H1 (cell line): ENCODE results near the gene FGF11. TPM values are rescaled to one million over a fixed set of nuclear protein-coding genes. Genes with fewer than 3 reads are reported as not detected.

Experiments
- CTCF ChIA-PET: fragments of 300-600 bp; sonication (Branson Sonifier 250); formaldehyde crosslinking; loops from one replicate; lab custom pipeline; 2021; ENCODE audit not compliant: partially characterized antibody; lab: Charles Lee
- POLR2A ChIA-PET: fragments of 300-600 bp; sonication (Branson Sonifier 250); formaldehyde crosslinking; loops from one replicate; lab custom pipeline; 2021; ENCODE audit warnings: inconsistent platforms; ENCODE audit not compliant: partially characterized antibody; lab: Charles Lee
- DNase-seq, 2 experiments: peaks; one replicate each; pipeline versions ENCODE4 v3.0.0 to v3.0.0-alpha.2; 2010 to 2022; ENCODE audit warnings: low spot score in 2 of 2, low read depth in 1 of 2, mixed read lengths in 1 of 2
- FAIRE-seq: peaks from 2 replicates; lab custom pipeline; 2011; peaks lifted over from hg19 to GRCh38; lab: Jason Lieb, UNC
- H2AFZ ChIP-seq: 2 replicates; pipeline ENCODE4 v1.8.1; 2012; ENCODE audit warnings: low read length, inconsistent platforms
- H2AK5ac ChIP-seq: 2 replicates; pipeline ENCODE4 v1.6.1; 2013; ENCODE audit warnings: low read depth, low read length
- H2BK120ac ChIP-seq: replicated peaks from 2 replicates; pipeline ENCODE3; 2013; ENCODE audit warnings: low read depth, low read length, inconsistent platforms
- H2BK12ac ChIP-seq: 2 replicates; pipeline ENCODE4 v1.6.1; 2013; ENCODE audit warnings: low read depth, low read length
- H2BK15ac ChIP-seq: 2 replicates; pipeline ENCODE4 v1.6.1; 2013; ENCODE audit warnings: low read length
- H2BK20ac ChIP-seq: 2 replicates; pipeline ENCODE4 v1.6.1; 2013; ENCODE audit warnings: low read length
- H2BK5ac ChIP-seq: 2 replicates; pipeline ENCODE4 v1.6.1; 2013; ENCODE audit warnings: low read depth, low read length
- H3K14ac ChIP-seq: 2 replicates; pipeline ENCODE4 v1.6.1; 2013; ENCODE audit warnings: inconsistent platforms; ENCODE audit not compliant: insufficient read length
- H3K18ac ChIP-seq: 2 replicates; pipeline ENCODE4 v1.6.1; 2013; ENCODE audit warnings: low read length; ENCODE audit errors: extremely low read depth
- H3K23ac ChIP-seq: 2 replicates; pipeline ENCODE4 v1.6.1; 2013; ENCODE audit warnings: inconsistent platforms; ENCODE audit not compliant: insufficient read length
- H3K23me2 ChIP-seq: 2 replicates; pipeline ENCODE4 v1.6.1; 2013; ENCODE audit warnings: low read depth, low read length
- H3K27ac ChIP-seq: 2 replicates; pipeline ENCODE4 v1.6.1; 2011; ENCODE audit warnings: low read depth, low read length, inconsistent platforms
- H3K27me3 ChIP-seq, 4 experiments: replicated peaks in 1 of 4; 1 replicate in 1 of 4; 2 replicates in 3 of 4; pipeline versions ENCODE4 v1.6.1 to v1.8.1; 2011 to 2013; ENCODE audit warnings: low read length in 3 of 4, mild to moderate bottlenecking in 3 of 4, inconsistent platforms in 2 of 4, mixed read lengths in 2 of 4, moderate library complexity in 1 of 4; ENCODE audit not compliant: control insufficient read depth in 3 of 4, insufficient read depth in 3 of 4; ENCODE audit errors: extremely low read depth in 1 of 4
- H3K36me3 ChIP-seq, 4 experiments: 2 replicates each; pipeline versions ENCODE4 v1.6.1 to v1.8.1; 2011 to 2013; ENCODE audit warnings: mild to moderate bottlenecking in 4 of 4, low read length in 3 of 4, moderate library complexity in 2 of 4, control low read depth in 1 of 4, inconsistent platforms in 1 of 4; ENCODE audit not compliant: insufficient read depth in 4 of 4, control insufficient read depth in 2 of 4
- H3K4ac ChIP-seq: replicated peaks from 2 replicates; pipeline ENCODE3; 2013; ENCODE audit warnings: low read length, low read depth, mixed read lengths, inconsistent platforms; ENCODE audit not compliant: insufficient read length
- H3K4me1 ChIP-seq, 4 experiments: replicated peaks in 1 of 4; 1 replicate in 1 of 4; 2 replicates in 3 of 4; pipeline versions ENCODE4 v1.6.1 to v1.8.1; 2011 to 2013; ENCODE audit warnings: low read length in 3 of 4, inconsistent platforms in 2 of 4, mixed read lengths in 1 of 4; ENCODE audit not compliant: insufficient read depth in 4 of 4, control insufficient read depth in 3 of 4
- H3K4me2 ChIP-seq, 2 experiments: 2 replicates each; pipeline versions ENCODE4 v1.6.1 to v1.8.1; 2011 to 2013; ENCODE audit warnings: low read depth in 2 of 2, low read length in 2 of 2, control low read depth in 1 of 2, inconsistent platforms in 1 of 2, mild to moderate bottlenecking in 1 of 2; ENCODE audit not compliant: insufficient read depth in 1 of 2
- H3K4me3 ChIP-seq, 4 experiments: fragments of 200-600, 300-600 bp in 1 of 4; sonication (generic), shearing (Covaris generic), sonication (Bioruptor Twin) in 1 of 4; 2 replicates each; pipeline versions ENCODE4 v1.5.1 to v1.8.1; 2011 to 2016; ENCODE audit warnings: low read length in 4 of 4, low read depth in 3 of 4, control low read depth in 2 of 4, inconsistent platforms in 2 of 4, mild to moderate bottlenecking in 2 of 4, mixed read lengths in 1 of 4, moderate library complexity in 1 of 4; ENCODE audit not compliant: insufficient read depth in 2 of 4; ENCODE audit errors: extremely low read depth in 1 of 4
- H3K56ac ChIP-seq: replicated peaks from 2 replicates; pipeline ENCODE3; 2013; ENCODE audit warnings: low read depth, mild to moderate bottlenecking, mixed read lengths, low read length, inconsistent platforms; ENCODE audit not compliant: insufficient read length
- H3K79me1 ChIP-seq: 2 replicates; pipeline ENCODE4 v1.6.1; 2013; ENCODE audit warnings: low read depth, low read length, control low read depth
- H3K79me2 ChIP-seq, 2 experiments: 2 replicates each; pipeline versions ENCODE4 v1.6.1 to v1.8.1; 2012 to 2013; ENCODE audit warnings: low read length in 2 of 2, mild to moderate bottlenecking in 2 of 2, inconsistent platforms in 1 of 2; ENCODE audit not compliant: insufficient read depth in 2 of 2, control insufficient read depth in 1 of 2
- H3K9ac ChIP-seq, 4 experiments: replicated peaks in 1 of 4; 1 replicate in 1 of 4; 2 replicates in 3 of 4; pipeline versions ENCODE4 v1.6.1 to v1.8.1; 2011 to 2013; ENCODE audit warnings: low read depth in 3 of 4, low read length in 3 of 4, control low read depth in 2 of 4, mild to moderate bottlenecking in 2 of 4, moderate library complexity in 2 of 4, inconsistent platforms in 1 of 4; ENCODE audit errors: extremely low read depth in 1 of 4
- H3K9me3 ChIP-seq, 2 experiments: 2 replicates each; pipeline versions ENCODE4 v1.6.1 to v1.8.1; 2012 to 2013; ENCODE audit warnings: mild to moderate bottlenecking in 2 of 2, moderate library complexity in 2 of 2, control low read depth in 1 of 2, inconsistent platforms in 1 of 2, low read depth in 1 of 2, low read length in 1 of 2, mixed read lengths in 1 of 2; ENCODE audit not compliant: insufficient read depth in 2 of 2
- H4K20me1 ChIP-seq, 2 experiments: replicated peaks in 1 of 2; 2 replicates each; pipeline versions ENCODE3 to v1.8.1; 2011 to 2013; ENCODE audit warnings: inconsistent platforms in 2 of 2, low read length in 2 of 2, mild to moderate bottlenecking in 1 of 2; ENCODE audit not compliant: insufficient read depth in 2 of 2, control insufficient read depth in 1 of 2
- H4K5ac ChIP-seq: 2 replicates; pipeline ENCODE4 v1.6.1; 2013; ENCODE audit warnings: low read length, low read depth, mixed read lengths, inconsistent platforms; ENCODE audit not compliant: insufficient read length
- H4K8ac ChIP-seq: 2 replicates; pipeline ENCODE4 v1.8.0; 2013; ENCODE audit warnings: mild to moderate bottlenecking, moderate library complexity, low read length, inconsistent platforms; ENCODE audit not compliant: insufficient read depth; ENCODE audit errors: extremely low read depth
- H4K91ac ChIP-seq: replicated peaks from 2 replicates; pipeline ENCODE3; 2013; ENCODE audit warnings: low read length, mixed read lengths, inconsistent platforms; ENCODE audit not compliant: insufficient read length
- CHD2 ChIP-seq: IDR thresholded peaks from 2 replicates; pipeline ENCODE4 v1.6.1; 2012; ENCODE audit warnings: low read length, improper control_type of control experiment
- GTF2F1 ChIP-seq: IDR thresholded peaks from 2 replicates; pipeline ENCODE4 v1.6.1; 2012; ENCODE audit warnings: low read depth, low read length, improper control_type of control experiment, borderline replicate concordance
- KDM1A ChIP-seq: fragments of 200-600, 300-600 bp; sonication (generic); IDR thresholded peaks from 2 replicates; pipeline ENCODE4 v1.7.1; 2016; ENCODE audit warnings: mild to moderate bottlenecking, low read length, borderline replicate concordance
- MAFK ChIP-seq: IDR thresholded peaks from 2 replicates; pipeline ENCODE4 v1.6.1; 2012; ENCODE audit warnings: low read depth, mild to moderate bottlenecking, improper control_type of control experiment, low read length
- NRF1 ChIP-seq: IDR thresholded peaks from 2 replicates; pipeline ENCODE4 v1.6.1; 2011; ENCODE audit warnings: mild to moderate bottlenecking, low read depth, low read length, improper control_type of control experiment
- PHF8 ChIP-seq: fragments of 200-600 bp; sonication (generic); conservative IDR thresholded peaks from 2 replicates; pipeline ENCODE4 v1.7.1; 2012; ENCODE audit warnings: low read depth, mild to moderate bottlenecking, inconsistent platforms, low read length, moderate library complexity
- POLR2A ChIP-seq, 2 experiments: IDR thresholded peaks; 1 replicate in 1 of 2; 2 replicates in 1 of 2; pipeline ENCODE4 v1.6.1; 2011; ENCODE audit warnings: low read depth in 2 of 2, low read length in 2 of 2, mild to moderate bottlenecking in 2 of 2; ENCODE audit errors: control extremely low read depth in 1 of 2
- RFX5 ChIP-seq: IDR thresholded peaks from 2 replicates; pipeline ENCODE4 v1.6.1; 2011; ENCODE audit warnings: low read depth, low read length, improper control_type of control experiment, borderline replicate concordance
- SAP30 ChIP-seq: fragments of 300-600 bp; sonication (generic); IDR thresholded peaks from 2 replicates; pipeline ENCODE4 v1.7.1; 2012; ENCODE audit warnings: low read length, moderate library complexity, mild to moderate bottlenecking, inconsistent platforms; ENCODE audit not compliant: insufficient read depth, insufficient replicate concordance
- SRF ChIP-seq: IDR thresholded peaks from 2 replicates; pipeline ENCODE4 v1.6.1; 2011; ENCODE audit warnings: mild to moderate bottlenecking, low read depth, low read length, moderate library complexity
- SUZ12 ChIP-seq: fragments of 200-600 bp; sonication (generic); IDR thresholded peaks from 2 replicates; pipeline ENCODE4 v1.6.1; 2012; ENCODE audit warnings: mild to moderate bottlenecking, inconsistent platforms, low read length, moderate library complexity, mixed read lengths
- TAF1 ChIP-seq: IDR thresholded peaks from 2 replicates; pipeline ENCODE4 v1.6.1; 2011; ENCODE audit warnings: mild to moderate bottlenecking, low read depth, low read length
- TEAD4 ChIP-seq: IDR thresholded peaks from 2 replicates; pipeline ENCODE4 v1.6.1; 2012; ENCODE audit warnings: low read depth, low read length, inconsistent platforms, mixed read lengths
- WGBS, 2 experiments: shearing (Covaris generic) in 1 of 2; methylation state at CpG; one replicate each; pipeline versions ENCODE4 v1.1.6 to v1.1.7; 2013 to 2015; ENCODE audit warnings: low lambda C conversion rate in 2 of 2, mixed read lengths in 2 of 2, inconsistent platforms in 1 of 2, low coverage in 1 of 2, missing lambda C conversion rate in 1 of 2; ENCODE audit not compliant: insufficient replicate concordance in 2 of 2, insufficient coverage in 1 of 2, insufficient read length in 1 of 2; ENCODE audit errors: extremely low coverage in 1 of 2, missing lambda C conversion rate in 1 of 2; 5-methylcytosine and 5-hydroxymethylcytosine counted together
- polyA plus RNA-seq, 7 experiments: library from polyadenylated mRNA; depleted of rRNA in 3 of 7; stranded (reverse) in 5 of 7; unstranded in 2 of 7; fragments of >200 nt in 5 of 7; fragments of 200-250 nt in 2 of 7; gene quantifications; 1 replicate in 5 of 7; 2 replicates in 1 of 7; 4 replicates in 1 of 7; pipeline versions ENCODE4 v1.2.1 to v1.2.3, GENCODE V29; 2011 to 2013; ENCODE audit warnings: missing spikeins in 2 of 7, mixed read lengths in 2 of 7
- total RNA-seq: library from RNA; stranded (reverse); fragmentation: NEBNext Ultra II Directional; extraction: Animal tissue kit (Norgen Biotek cat#: 25700); gene quantifications from 2 replicates; pipeline ENCODE4 v1.2.1, GENCODE V29; 2021
- TF ChIP-seq, protein P1 (sequence below): IDR thresholded peaks from 2 replicates; pipeline ENCODE4 v1.6.1; 2011; ENCODE audit warnings: low read length, improper control_type of control experiment

Gene FGF11
- total and polyA plus RNA-seq, 2 of the 8 experiments (the other 6 are each of a cell fraction or from before 2014, with no cell fraction given): 11.8 to 26.1 TPM

DNA sequence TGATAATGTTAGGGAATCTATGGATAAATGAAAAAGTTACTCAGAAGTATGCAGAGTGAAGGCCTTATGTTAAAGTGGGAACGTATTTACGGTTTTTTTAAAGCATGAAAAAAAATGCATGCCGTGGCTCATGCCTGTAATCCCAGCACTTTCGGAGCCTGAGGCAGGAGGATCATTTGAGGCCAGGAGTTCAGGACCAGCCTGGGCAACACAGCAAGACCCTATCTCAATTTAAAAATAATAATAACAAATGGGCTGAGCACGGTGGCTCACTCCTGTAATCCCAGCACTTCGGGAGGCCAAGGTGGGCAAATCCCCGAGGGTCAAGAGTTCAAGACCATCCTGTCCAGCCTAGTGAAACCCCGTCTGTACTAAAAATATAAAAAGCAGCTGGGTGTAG is 50.8 kb downstream of the FGF11 start:
- FAIRE-seq: no peak
- TF ChIP-seq PHF8: no peak
- TF ChIP-seq SUZ12: no peak
- TF ChIP-seq NRF1: no peak
- no peak for TF ChIP-seq CHD2
- TF ChIP-seq TAF1: no peak
- TF ChIP-seq KDM1A: no peak
- TF ChIP-seq RFX5: no peak
- TF ChIP-seq, protein P1, sequence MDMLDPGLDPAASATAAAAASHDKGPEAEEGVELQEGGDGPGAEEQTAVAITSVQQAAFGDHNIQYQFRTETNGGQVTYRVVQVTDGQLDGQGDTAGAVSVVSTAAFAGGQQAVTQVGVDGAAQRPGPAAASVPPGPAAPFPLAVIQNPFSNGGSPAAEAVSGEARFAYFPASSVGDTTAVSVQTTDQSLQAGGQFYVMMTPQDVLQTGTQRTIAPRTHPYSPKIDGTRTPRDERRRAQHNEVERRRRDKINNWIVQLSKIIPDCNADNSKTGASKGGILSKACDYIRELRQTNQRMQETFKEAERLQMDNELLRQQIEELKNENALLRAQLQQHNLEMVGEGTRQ: no peak
- no peak for TF ChIP-seq SRF
- TF ChIP-seq GTF2F1: no peak
- TF ChIP-seq MAFK: no peak
- TF ChIP-seq TEAD4: no peak
- no peak for TF ChIP-seq POLR2A (IDR thresholded peaks at IDR 0.05; ENCODE audit: control extremely low read depth in 1 of 2, low read depth in 2 of 2, low read length in 2 of 2)
- no peak for TF ChIP-seq SAP30

More for the DNA sequence above, 50.8 kb downstream of the FGF11 start:
- Histone ChIP-seq H2BK12ac (no peak overlapping the region), H3K23ac (no peak overlapping the region), H3K79me1 (peaks cover 25% of the 10 kb centered on the region), H3K4me3 (no peak overlapping the region), H2BK20ac (no peak overlapping the region), H2BK15ac (no peak overlapping the region), H3K56ac (no peak overlapping the region), H4K8ac (no peak overlapping the region), H3K4me1 (0 out of 7 replicates have a peak, but pooled peaks cover 0 to 4% (median 1%) of the 10 kb centered on the region in 4 experiments), H2BK120ac (no peak overlapping the region), H3K27ac (no peak overlapping the region), H3K4me2 (no peak overlapping the region), H2BK5ac (no peak overlapping the region), H2AK5ac (no peak overlapping the region), H4K5ac (no peak overlapping the region), H3K4ac (no peak overlapping the region), H3K36me3 (peaks cover 0 to 7% (median 0%) of the 10 kb centered on the region in 4 experiments; a peak in 1 of 8 replicates), H3K23me2 (0 out of 2 replicates have a peak, but pooled peaks cover 2% of the 10 kb centered on the region), H3K18ac (no peak overlapping the region), H3K79me2 (peaks cover 60 to 98% of the 10 kb centered on the region in 2 experiments), H3K9ac (no peak overlapping the region), H4K91ac (no peak overlapping the region), H3K14ac (no peak overlapping the region), H3K9me3 (no peaks in the 10 kb centered on the region), H4K20me1 (peaks cover 29 to 42% of the 10 kb centered on the region in 2 experiments), H3K27me3 (no peaks in the 10 kb centered on the region), H2AFZ (no peak overlapping the region)
- WGBS, 2 experiments: 81% methylated on average over 8 of the region's 8 CpGs; no CpG with 5 or more reads in 1 of the 2 experiments
- ChIA-PET CTCF (interaction anchor here (0.9 to 5.8 kb wide), 4 partner anchors 13 to 54 kb away, joined by 4 to 29 read pairs (median 8); no protein-coding TSS in a partner anchor), POLR2A (interaction anchor here (1.0 to 1.4 kb wide), 6 partner anchors 14 to 110 kb away, joined by 3 to 5 read pairs (median 3); partner anchors contain the start of gene SPEM1)
- no peak for DNase-seq
